AG09309 (cell line): ENCODE results near the gene SCGB3A2.

ENCODE experiments used
- DNase-seq: peaks from one replicate; pipeline ENCODE4 v3.0.0-alpha.2; 2010; ENCODE audit warnings: low read depth
- H3K4me3 ChIP-seq: 2 replicates; pipeline ENCODE4 v1.5.1; 2011; ENCODE audit warnings: mild to moderate bottlenecking, low read depth, low read length, moderate library complexity; ENCODE audit not compliant: control insufficient read depth
- TF ChIP-seq, protein P1 (sequence below): IDR thresholded peaks from 2 replicates; pipeline ENCODE4 v1.5.1; 2011; ENCODE audit warnings: mild to moderate bottlenecking, low read depth, low read length, inconsistent platforms; ENCODE audit not compliant: insufficient read depth, control insufficient read depth; ENCODE audit errors: missing control alignments

SCGB3A2 gene, protein sequence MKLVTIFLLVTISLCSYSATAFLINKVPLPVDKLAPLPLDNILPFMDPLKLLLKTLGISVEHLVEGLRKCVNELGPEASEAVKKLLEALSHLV

DNA sequence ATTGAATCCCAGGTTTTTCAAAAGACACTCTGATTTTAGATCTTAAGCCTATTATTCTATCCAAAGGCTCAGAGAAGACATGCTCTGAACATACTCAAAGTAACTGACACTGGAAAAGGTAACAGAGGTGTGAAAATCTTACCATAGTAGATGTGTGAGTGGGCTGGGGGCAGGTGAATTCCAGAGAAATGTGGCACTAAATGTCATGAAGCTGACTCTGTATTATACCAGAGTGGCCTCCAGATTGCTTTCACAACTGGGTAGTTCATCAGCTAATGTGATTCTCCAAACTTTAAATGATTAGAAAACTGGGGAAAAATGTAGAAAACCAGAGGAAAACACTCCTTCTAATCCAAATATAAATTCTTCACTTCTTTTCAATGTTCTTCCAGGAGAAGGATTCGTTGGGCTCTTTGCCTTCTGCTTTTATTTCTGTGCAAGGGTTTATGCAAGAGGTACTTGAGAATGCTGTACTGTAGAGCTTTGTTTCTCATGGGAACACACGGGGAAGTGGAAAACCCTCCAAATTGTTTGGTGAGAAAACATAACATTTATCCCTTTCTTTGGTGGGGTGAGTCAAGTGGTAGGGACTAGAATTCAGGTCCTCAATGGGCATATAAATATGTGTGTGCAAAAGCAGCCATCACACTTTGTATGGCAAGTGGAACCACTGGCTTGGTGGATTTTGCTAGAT is at the start of gene SCGB3A2:
TSS of gene SCGB3A2 (plus strand) at position 646 of the 694 bp plus-strand sequence. CDS start 93 bp downstream, outside the sequence.
- no peak within 1 kb of the TSS for H3K4me3 ChIP-seq
- TF ChIP-seq, protein P1, sequence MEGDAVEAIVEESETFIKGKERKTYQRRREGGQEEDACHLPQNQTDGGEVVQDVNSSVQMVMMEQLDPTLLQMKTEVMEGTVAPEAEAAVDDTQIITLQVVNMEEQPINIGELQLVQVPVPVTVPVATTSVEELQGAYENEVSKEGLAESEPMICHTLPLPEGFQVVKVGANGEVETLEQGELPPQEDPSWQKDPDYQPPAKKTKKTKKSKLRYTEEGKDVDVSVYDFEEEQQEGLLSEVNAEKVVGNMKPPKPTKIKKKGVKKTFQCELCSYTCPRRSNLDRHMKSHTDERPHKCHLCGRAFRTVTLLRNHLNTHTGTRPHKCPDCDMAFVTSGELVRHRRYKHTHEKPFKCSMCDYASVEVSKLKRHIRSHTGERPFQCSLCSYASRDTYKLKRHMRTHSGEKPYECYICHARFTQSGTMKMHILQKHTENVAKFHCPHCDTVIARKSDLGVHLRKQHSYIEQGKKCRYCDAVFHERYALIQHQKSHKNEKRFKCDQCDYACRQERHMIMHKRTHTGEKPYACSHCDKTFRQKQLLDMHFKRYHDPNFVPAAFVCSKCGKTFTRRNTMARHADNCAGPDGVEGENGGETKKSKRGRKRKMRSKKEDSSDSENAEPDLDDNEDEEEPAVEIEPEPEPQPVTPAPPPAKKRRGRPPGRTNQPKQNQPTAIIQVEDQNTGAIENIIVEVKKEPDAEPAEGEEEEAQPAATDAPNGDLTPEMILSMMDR: no peak
- no peak for DNase-seq

DNA sequence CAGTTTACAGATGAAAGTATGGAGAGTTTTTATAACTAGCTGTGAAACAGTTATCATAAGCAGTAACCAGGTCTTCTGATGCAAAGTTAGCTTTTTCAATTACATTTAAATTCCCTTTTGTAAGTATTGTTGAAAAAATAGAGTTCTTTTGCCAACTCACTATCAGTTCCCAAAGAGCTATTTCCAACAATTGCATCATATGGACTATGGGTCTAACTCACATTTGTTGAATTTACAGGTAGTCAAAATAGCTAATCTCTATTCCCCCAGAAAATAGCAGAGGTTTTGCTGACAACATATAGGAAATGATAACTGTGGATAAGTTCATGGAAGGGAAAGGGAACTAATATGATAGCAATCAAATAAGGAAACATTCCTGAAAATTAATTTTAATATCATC is 48.5 kb upstream of the SCGB3A2 start:
- H3K4me3 ChIP-seq: no peak overlapping the region
- TF ChIP-seq, protein P1: no peak

DNA sequence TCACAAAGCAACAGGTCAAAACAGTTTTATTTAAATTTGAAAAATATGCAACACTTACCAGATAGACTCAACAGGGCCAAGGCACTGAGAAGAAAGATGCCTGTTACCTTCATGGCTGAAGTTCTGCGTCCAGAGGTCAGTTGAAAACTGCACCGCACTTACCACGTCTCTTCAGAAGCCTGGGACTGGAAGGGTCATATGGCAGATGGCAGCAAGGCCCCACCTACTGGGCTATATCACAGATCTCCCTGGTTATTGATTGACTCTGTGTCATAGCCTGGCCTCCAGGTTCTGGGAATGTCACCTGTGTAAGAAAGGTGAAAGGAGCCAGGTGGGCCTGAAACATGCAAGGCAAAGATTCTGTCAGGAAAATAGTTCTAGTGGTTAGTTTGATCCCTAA is 47.0 kb upstream of the SCGB3A2 start, which contains the start of gene SPINK1:
TSS of gene SPINK1 (minus strand) at position 207 of the 400 bp plus-strand sequence. CDS start at position 113, 94 bp downstream.
- H3K4me3 ChIP-seq: no peak within 1 kb of the TSS
- TF ChIP-seq, protein P1: no peak
- no peak for DNase-seq

More for the DNA sequence above, 48.5 kb upstream of the SCGB3A2 start:
- DNase-seq: no peak

DNA sequence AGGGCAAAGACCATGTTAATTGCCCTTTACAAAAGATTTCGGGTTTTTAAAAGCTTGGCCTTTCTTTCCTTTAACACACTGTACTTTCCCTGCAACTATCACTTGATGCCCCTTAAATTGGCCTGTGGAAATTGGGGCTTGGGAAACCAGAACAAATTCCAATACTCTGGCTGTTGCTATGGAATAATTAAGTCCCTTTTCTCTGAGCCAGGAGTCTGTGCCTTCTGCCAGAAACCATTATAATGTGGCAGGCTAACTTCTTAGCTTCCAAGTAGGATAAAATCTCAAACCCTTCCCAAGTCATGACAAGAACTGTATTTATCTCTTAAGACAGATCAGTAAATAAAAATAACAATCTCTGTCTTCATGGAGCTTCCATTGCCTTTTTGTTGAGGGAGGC is 46.0 kb upstream of the SCGB3A2 start:
- H3K4me3 ChIP-seq: no peak overlapping the region
- DNase-seq: no peak
- TF ChIP-seq, protein P1: no peak

DNA sequence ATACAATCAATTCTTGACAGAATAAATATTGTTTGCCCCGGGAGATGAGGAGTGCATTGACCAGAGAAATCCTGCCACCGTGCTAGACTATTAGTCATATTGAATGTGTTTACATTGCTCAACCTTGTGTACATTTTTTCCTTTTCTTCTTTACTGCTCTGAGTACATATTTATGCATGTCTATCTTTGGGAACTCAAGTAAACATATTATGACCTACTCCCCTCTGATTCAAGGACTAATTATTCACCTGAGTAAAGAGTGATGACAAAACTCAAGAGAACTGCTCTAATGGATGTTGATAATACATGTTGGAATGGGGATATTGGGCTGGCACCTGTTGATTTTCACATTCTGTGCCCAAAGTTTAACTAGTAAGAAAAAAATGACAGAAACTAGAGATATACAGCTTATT is 43.1 kb upstream of the SCGB3A2 start:
- TF ChIP-seq, protein P1: no peak
- no peak for DNase-seq
- H3K4me3 ChIP-seq: no peak overlapping the region

DNA sequence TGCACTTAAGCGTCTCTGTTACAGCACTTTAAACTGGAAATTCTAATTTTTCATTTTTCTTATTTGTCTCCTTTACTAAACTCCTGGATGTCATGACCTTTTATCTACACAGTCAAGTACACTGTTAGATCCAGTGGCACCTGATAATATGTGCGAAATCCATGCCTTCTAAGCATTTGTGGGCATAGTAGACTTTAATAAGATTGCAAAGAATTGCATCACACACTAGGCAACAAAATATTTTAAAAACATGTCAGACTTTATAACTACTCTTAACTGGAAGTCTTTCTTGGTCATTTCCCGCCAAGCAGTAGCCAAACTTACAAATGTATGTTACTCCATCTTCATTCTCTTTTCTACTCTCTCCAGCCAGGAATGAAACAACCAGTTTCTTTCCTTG is 42.1 kb upstream of the SCGB3A2 start:
- H3K4me3 ChIP-seq: no peak overlapping the region
- no peak for DNase-seq
- TF ChIP-seq, protein P1: no peak
